Subcutaneous abdominal adipose tissue (tissue), 5 donors: ENCODE measurements around the gene DYRK3.
"Not testable (repeated sequence)": the region's sequence is repeated elsewhere in the genome, so short reads cannot be mapped to it uniquely, and the experiment has no call there.

Source experiments
- H3K27ac ChIP-seq: one replicate; pipeline ENCODE4 v1.7.0; 2013; ENCODE audit warnings: low read depth, mild to moderate bottlenecking, inconsistent platforms, low read length, moderate library complexity
- H3K27me3 ChIP-seq, 5 donors: one replicate each; pipeline ENCODE4 v1.7.0; 2013; ENCODE audit warnings: low read length in 5 of 5, inconsistent platforms in 1 of 5; ENCODE audit not compliant: control insufficient read depth in 5 of 5, insufficient read depth in 4 of 5
- H3K36me3 ChIP-seq, 5 donors: one replicate each; pipeline ENCODE4 v1.7.0; 2013; ENCODE audit warnings: low read length in 5 of 5; ENCODE audit not compliant: control insufficient read depth in 5 of 5, insufficient read depth in 5 of 5
- H3K4me1 ChIP-seq, 5 donors: one replicate each; pipeline ENCODE4 v1.7.0; 2013; ENCODE audit warnings: low read length in 5 of 5, mild to moderate bottlenecking in 3 of 5, moderate library complexity in 1 of 5; ENCODE audit not compliant: control insufficient read depth in 5 of 5, insufficient read depth in 5 of 5
- H3K4me3 ChIP-seq, 5 donors: one replicate each; pipeline ENCODE4 v1.7.0; 2013; ENCODE audit warnings: low read length in 5 of 5, low read depth in 1 of 5
- H3K9ac ChIP-seq, 5 donors: one replicate each; pipeline ENCODE4 v1.7.0; 2013; ENCODE audit warnings: low read length in 5 of 5, mild to moderate bottlenecking in 4 of 5, moderate library complexity in 3 of 5
- H3K9me3 ChIP-seq, 5 donors: one replicate each; pipeline ENCODE4 v1.7.0; 2013; ENCODE audit warnings: low read length in 5 of 5; ENCODE audit not compliant: control insufficient read depth in 5 of 5
- donor health status: healthy.
- donor health status: healthy.
- donor health status: healthy.
- donor health status: healthy.
- donor health status: healthy.

The DYRK3 gene

DNA sequence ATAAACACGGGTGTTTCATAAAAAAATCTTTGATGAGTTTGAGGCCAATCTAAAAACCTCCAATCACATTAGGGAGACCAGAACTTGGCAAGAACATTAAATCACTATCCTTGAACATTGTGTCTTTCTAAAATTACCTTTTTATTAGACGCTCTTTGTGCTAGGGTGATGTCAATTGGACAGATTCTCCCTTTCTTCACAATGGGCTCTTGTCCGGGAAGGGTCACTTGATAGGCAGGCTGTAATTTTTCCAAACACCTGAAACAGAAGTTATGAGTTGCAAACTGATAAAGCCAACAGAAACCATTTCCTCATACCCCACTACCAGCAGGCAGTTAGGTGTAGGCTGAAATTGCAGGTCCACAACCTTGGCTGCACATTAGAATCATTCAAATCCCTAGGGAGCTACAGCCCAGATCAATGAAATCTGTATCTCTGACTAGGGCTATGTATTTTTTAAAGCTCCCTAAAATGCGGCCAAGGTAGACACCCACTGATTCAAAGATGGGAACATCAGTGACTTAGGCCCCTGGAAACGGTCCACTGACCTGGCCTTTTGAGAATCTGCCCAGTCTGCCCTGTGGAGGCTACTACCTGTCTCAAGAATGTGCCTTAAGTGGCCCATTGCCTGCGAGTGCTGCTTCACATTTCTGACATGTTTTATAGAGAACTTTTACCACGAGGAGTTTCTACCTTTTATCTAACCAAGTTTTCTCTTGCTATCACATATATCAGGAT, 39.6 kb upstream of the DYRK3 start:
- Histone ChIP-seq H3K36me3 (peaks cover 38 to 97% (median 86%) of the 10 kb centered on the region in 5 donors), H3K27me3 (no peaks in the 10 kb centered on the region), H3K27ac (no peak overlapping the region), H3K4me1 (peaks cover 0 to 9% (median 0%) of the 10 kb centered on the region in 5 donors), H3K9me3 (no peaks in the 10 kb centered on the region), H3K9ac (no peak overlapping the region), H3K4me3 (no peak overlapping the region)

DNA sequence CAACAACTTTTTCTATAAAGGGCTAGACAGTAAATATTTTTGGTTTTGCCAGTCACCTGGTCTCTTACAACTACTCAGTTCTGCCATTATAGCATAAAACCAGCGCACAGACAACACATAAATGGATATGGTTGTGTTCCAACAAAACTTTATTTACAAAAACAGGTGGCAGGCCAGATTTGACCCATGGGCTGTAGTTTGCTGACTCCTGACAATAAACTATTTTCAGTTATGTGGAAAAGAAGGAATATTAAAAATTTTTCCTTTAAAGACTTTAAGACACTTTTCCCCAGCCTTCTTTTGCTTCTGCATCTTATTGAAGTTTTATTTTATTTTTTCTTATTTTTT, 39.0 kb upstream of the DYRK3 start:
- Histone ChIP-seq H3K9me3 (no peaks in the 10 kb centered on the region), H3K36me3 (peaks cover 35 to 96% (median 82%) of the 10 kb centered on the region in 5 donors), H3K4me1 (peaks cover 0 to 12% (median 0%) of the 10 kb centered on the region in 5 donors), H3K27me3 (no peaks in the 10 kb centered on the region), H3K4me3 (no peak overlapping the region), H3K9ac (no peak overlapping the region), H3K27ac (no peak overlapping the region)

DNA sequence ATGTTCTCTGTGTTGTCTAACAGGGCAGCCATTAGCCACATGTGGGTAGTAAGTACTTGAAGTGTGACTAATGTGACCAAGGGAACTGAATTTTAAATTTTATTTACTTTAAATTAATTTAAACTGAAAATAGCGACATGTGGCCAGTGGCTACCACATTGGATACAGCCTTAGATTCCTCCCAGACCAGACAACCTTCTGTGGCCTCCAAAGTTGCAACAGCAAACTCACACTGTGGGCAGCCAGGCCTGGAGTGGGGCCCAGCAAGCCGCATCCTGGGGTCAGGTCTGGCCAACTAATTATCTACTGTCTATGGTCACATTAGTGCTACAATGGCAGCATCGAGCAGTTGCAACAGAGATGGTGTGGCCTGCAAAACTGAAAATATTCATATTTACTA, 34.8 kb upstream of the DYRK3 start:
- Histone ChIP-seq H3K9me3 (no peaks in the 10 kb centered on the region), H3K36me3 (peaks cover 28 to 95% (median 79%) of the 10 kb centered on the region in 5 donors), H3K4me1 (peaks cover 0 to 12% (median 0%) of the 10 kb centered on the region in 5 donors), H3K9ac (peak overlapping the region in 2 of 5 donors; percentile 4 to 10), H3K4me3 (no peak overlapping the region), H3K27me3 (no peaks in the 10 kb centered on the region), H3K27ac (no peak overlapping the region)

DNA sequence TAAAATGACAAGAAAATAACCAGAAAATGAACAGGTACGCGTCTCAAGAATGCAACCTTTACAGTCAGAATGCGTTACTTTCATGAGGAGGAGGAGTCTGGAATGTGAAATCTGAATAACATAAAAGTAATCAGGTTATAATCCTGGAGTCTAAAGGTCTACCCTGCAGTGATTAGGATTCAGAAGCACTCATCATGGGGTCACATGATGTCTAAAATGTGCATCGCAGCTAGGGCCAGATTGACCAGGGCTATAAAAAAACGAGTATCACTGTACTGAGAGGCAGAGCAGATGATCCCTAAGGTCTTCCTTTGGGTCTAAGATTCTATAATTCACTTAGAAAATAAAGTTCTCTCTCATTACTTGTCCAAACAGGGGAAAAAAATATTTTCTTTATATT, 30.5 kb upstream of the DYRK3 start:
- Histone ChIP-seq H3K9me3 (no peaks in the 10 kb centered on the region), H3K27ac (no peak overlapping the region), H3K4me1 (peaks cover 0 to 14% (median 0%) of the 10 kb centered on the region in 5 donors), H3K4me3 (no peak overlapping the region), H3K27me3 (no peaks in the 10 kb centered on the region), H3K36me3 (peaks cover 27 to 86% (median 65%) of the 10 kb centered on the region in 5 donors), H3K9ac (no peak overlapping the region)

DNA sequence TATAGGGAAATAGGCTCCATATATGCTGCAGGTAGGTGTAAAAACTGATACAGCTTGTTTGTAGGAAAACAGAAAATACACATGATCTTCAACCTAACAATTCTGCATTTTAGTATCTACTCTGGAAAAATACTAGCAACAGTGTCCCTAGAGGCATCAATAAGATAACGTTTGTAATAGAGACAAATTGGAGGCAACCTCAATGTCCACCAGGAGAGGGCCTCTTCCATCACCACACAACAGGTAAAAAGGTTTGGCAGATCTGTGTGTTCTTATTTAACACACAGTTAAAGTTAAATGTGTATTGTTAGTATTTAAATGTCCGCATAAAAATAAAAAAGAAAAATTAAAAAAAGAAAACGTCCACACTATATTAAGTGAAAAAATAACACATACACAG, 28.5 kb upstream of the DYRK3 start:
- H3K9me3 ChIP-seq: no peaks in the 10 kb centered on the region
- H3K27ac ChIP-seq: no peak overlapping the region
- no peak overlapping the region for H3K4me3 ChIP-seq
- H3K9ac ChIP-seq: no peak overlapping the region
- H3K36me3 ChIP-seq: peaks cover 31 to 73% (median 63%) of the 10 kb centered on the region in 5 donors
- peaks cover 0 to 10% (median 8%) of the 10 kb centered on the region in 5 donors for H3K4me1 ChIP-seq
- no peaks in the 10 kb centered on the region for H3K27me3 ChIP-seq

DNA sequence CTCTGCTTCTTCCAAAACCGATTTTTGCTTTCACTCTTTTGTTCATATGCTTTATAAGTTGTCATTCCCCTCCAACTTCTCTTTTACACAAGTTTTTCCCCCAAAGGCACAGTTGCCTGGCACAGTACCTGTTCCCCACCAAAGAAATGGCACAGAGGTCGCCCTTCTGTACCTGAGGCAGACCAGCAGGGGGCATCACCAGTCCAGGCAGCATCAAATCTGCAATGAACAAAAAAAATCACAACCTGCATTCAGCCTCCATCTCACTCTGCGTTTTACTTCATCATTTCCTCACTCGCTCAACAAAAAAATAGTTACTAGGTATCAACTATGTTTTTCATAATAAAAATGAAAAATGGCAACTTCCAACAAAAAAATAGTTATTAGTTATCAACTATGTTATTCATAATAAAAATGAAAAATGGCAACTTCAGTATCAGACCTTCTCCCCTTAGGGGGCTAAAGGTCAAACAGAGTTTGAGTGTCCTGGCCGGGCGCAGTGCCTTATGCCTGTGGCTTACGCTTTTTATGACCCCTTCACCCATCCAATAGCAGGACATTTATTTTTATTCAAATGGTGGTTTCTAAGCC, 27.1 kb upstream of the DYRK3 start:
- peaks cover 1 to 12% (median 10%) of the 10 kb centered on the region in 5 donors for H3K4me1 ChIP-seq
- peaks cover 31 to 60% (median 50%) of the 10 kb centered on the region in 5 donors for H3K36me3 ChIP-seq
- no peaks in the 10 kb centered on the region for H3K27me3 ChIP-seq
- H3K9ac ChIP-seq: peak overlapping the region in 1 of 5 donors; percentile 37
- H3K27ac ChIP-seq: no peak overlapping the region
- no peaks in the 10 kb centered on the region for H3K9me3 ChIP-seq
- H3K4me3 ChIP-seq: no peak overlapping the region

DNA sequence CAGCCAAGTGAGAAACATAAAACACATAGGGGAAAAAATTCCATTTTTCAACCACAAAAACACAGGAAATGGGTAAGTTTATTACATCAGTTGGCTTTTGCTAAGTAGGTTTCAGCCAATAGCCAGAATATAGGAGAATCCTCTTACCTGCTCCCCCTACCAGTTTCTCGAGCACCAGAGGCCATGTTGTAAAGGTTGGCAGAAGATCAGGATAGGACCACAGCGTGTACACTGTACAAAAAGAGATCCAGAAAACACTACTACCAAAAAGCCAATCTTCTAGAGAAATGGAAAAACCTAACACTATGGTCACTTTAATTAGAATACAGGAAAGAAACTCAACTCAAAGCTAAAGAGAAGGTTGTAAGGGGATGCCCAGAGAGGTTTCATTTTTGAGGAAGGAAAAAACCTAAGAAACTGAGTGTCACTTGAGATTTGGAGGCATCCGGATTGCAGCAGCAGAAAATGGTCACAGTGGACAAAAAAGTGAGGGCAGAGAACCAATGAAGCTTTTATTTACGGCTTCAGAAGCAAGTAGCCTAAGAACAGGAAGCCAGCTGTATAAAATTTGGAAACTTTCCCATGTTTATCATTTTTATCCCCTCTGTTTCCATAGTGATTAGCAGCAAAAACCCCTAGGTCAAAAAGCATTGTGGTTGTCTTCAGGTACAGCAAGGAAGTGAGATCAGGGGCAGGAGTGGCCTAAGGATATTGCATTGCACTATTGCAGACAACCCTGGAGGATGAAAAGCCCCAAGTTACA, 25.9 kb upstream of the DYRK3 start:
- no peak overlapping the region for H3K27ac ChIP-seq
- no peaks in the 10 kb centered on the region for H3K27me3 ChIP-seq
- no peaks in the 10 kb centered on the region for H3K9me3 ChIP-seq
- no peak overlapping the region for H3K9ac ChIP-seq
- peaks cover 24 to 48% (median 41%) of the 10 kb centered on the region in 5 donors for H3K36me3 ChIP-seq
- H3K4me1 ChIP-seq: peaks cover 1 to 12% (median 10%) of the 10 kb centered on the region in 5 donors
- H3K4me3 ChIP-seq: no peak overlapping the region

DNA sequence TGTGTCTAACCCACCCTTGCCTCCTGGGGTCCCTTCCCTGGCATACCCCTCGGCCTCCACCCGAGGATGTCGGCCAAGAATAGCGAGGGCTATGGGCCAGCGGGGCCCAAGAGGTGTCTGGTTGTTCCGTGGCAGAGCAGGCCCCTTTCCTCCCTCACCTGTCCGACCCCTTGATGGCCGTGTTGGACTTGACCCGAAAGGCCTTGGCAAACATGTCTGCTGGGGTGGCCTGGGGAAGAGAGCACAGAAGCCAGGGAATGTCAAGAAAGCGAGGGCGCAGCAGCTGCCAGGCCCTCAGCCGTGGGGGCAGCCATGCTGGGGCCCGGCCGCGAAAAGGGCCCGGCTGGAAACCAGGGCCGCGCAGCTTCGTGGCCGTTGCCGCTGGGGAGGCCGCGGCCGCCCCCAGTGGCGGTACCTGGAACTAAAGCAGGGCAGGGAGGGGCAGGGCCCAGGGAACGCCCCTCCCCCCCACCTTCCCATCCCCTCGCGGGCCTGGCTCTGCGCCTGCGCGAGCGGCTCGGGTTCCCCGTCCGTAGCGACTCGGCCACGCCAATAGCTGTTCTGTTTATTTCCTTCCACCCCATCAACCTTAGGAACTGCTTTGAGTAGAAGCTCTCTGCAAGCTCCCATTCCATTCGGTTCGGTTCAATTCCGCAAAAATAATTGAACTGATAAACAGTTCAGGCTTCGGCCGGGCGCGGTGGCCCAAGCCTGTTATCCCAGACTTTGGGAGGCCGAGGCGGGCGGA, 23.0 kb upstream of the DYRK3 start, which contains the start of gene EIF2D:
Gene EIF2D (minus strand): TSS at position 337 of the 748 bp plus-strand sequence. CDS start 123 bp downstream, at position 214.
- Histone ChIP-seq H3K4me3 (peak within 1 kb of the TSS; percentile 69 to 92 (median 90)), H3K27me3 (no peaks in the 10 kb centered on the region), H3K27ac (peak within 1 kb of the TSS; percentile 95), H3K9me3 (no peaks in the 10 kb centered on the region), H3K4me1 (peaks cover 1 to 12% (median 10%) of the 10 kb centered on the region in 5 donors), H3K36me3 (peaks cover 4 to 22% (median 17%) of the 10 kb centered on the region in 5 donors), H3K9ac (peak within 1 kb of the TSS; percentile 89 to 100 (median 94))

DNA sequence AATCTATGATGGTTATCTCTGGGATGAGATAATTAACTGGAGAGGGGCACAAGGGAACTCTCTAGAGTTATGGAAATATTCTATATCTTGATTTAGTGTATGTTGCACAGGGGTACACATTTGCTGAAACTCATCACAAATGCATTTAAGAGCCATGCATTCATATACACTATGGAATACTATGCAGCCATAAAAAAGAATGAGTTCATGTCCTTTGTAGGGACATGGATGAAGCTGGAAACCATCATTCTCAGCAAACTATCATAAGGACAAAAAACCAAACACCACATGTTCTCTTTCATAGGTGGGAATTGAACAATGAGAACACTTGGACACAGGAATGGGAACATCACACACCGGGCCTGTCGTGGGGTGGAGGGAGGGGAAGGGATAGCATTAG, 8.9 kb upstream of the DYRK3 start:
- not testable (repeated sequence) for H3K4me3 ChIP-seq, H3K9ac ChIP-seq, H3K9me3 ChIP-seq, H3K27me3 ChIP-seq, H3K36me3 ChIP-seq, H3K27ac ChIP-seq, H3K4me1 ChIP-seq
